Body of pancreas (tissue), 4 donors: ENCODE measurements around the gene RFC5.

Experiments
- CTCF ChIP-seq, 7 experiments: fragments of 450-650 bp in 4 of 7; fragments of 200-600 bp in 3 of 7; sonication (generic) in 3 of 7; IDR thresholded peaks; one replicate each; pipeline ENCODE4 v1.5.1; 2016 to 2019; ENCODE audit warnings: antibody characterized with exemption in 7 of 7
- POLR2A ChIP-seq, 3 donors: fragments of 450-650 bp; IDR thresholded peaks; one replicate each; pipeline ENCODE4 v1.6.1; 2016; ENCODE audit warnings: antibody characterized with exemption in 3 of 3, mild to moderate bottlenecking in 2 of 3

- TF ChIP-seq CTCF (IDR thresholded peaks at IDR 0.05) (no peak), POLR2A (IDR thresholded peaks at IDR 0.05) (peak in 2 of 3 donors; percentile 10 to 18)
Measured at GRCh38 chr12:118060301-118061010, 44.0 kb downstream of the RFC5 start.
